OCI-LY1 (cell line): ENCODE results near the gene ADTRP.

ENCODE experiments used
- H2AFZ ChIP-seq: fragments of 200-600 bp; sonication (generic), shearing (Covaris generic); 2 replicates; pipeline ENCODE4 v1.6.0; 2014; ENCODE audit warnings: antibody characterized with exemption, mild to moderate bottlenecking, low read length
- H3F3A ChIP-seq: fragments of 200-600 bp; sonication (generic), shearing (Covaris generic); 2 replicates; pipeline ENCODE4 v1.6.0; 2014; ENCODE audit warnings: mild to moderate bottlenecking, antibody characterized with exemption, low read length, moderate library complexity; ENCODE audit not compliant: insufficient read depth
- H3K27ac ChIP-seq: fragments of 200-600 bp; sonication (generic); 2 replicates; pipeline ENCODE4 v1.5.1; 2014; ENCODE audit warnings: low read length, mixed run types, mild to moderate bottlenecking, low read depth; ENCODE audit not compliant: poor library complexity, severe bottlenecking
- H3K27me3 ChIP-seq: fragments of 200-600 bp; sonication (generic); 2 replicates; pipeline ENCODE4 v1.6.0; 2014; ENCODE audit warnings: antibody characterized with exemption, mild to moderate bottlenecking, low read length, moderate library complexity; ENCODE audit not compliant: insufficient read depth
- H3K36me3 ChIP-seq: fragments of 200-600 bp; sonication (generic); 2 replicates; pipeline ENCODE4 v1.6.1; 2014; ENCODE audit warnings: mild to moderate bottlenecking, antibody characterized with exemption, low read length, moderate library complexity, mixed read lengths; ENCODE audit not compliant: insufficient read depth
- H3K4me1 ChIP-seq: fragments of 200-600 bp; sonication (generic); 2 replicates; pipeline ENCODE4 v1.5.1; 2014; ENCODE audit warnings: mild to moderate bottlenecking, low read length, moderate library complexity; ENCODE audit not compliant: insufficient read depth, severe bottlenecking
- H3K4me2 ChIP-seq: fragments of 200-600 bp; sonication (generic), shearing (Covaris generic); 2 replicates; pipeline ENCODE4 v1.6.1; 2014; ENCODE audit warnings: low read length
- H3K4me3 ChIP-seq: fragments of 200-600 bp; sonication (generic); 2 replicates; pipeline ENCODE4 v1.5.1; 2014; ENCODE audit warnings: low read length, low read depth, mild to moderate bottlenecking, mixed read lengths; ENCODE audit not compliant: poor library complexity, severe bottlenecking
- H3K79me2 ChIP-seq: fragments of 200-600 bp; shearing (Covaris generic); 2 replicates; pipeline ENCODE4 v1.6.1; 2016; ENCODE audit warnings: mixed run types, low read length, mixed read lengths; ENCODE audit not compliant: insufficient read depth
- H3K9ac ChIP-seq: fragments of 200-600 bp; sonication (generic), shearing (Covaris generic); 2 replicates; pipeline ENCODE4 v1.6.1; 2014; ENCODE audit warnings: mild to moderate bottlenecking, low read length, mixed read lengths
- H3K9me2 ChIP-seq: fragments of 200-600 bp; sonication (generic), shearing (Covaris generic); 2 replicates; pipeline ENCODE4 v1.6.1; 2014; ENCODE audit warnings: low read depth, mild to moderate bottlenecking, low read length, mixed read lengths
- H3K9me3 ChIP-seq: fragments of 200-600 bp; shearing (Covaris generic); 2 replicates; pipeline ENCODE4 v1.6.1; 2014; ENCODE audit warnings: low read length, mixed read lengths
- H4K20me1 ChIP-seq: fragments of 200-600 bp; sonication (generic), shearing (Covaris generic); 2 replicates; pipeline ENCODE4 v1.6.0; 2016; ENCODE audit warnings: mild to moderate bottlenecking, low read length; ENCODE audit not compliant: insufficient read depth
- EZH2 ChIP-seq: fragments of 200-600 bp; sonication (generic), shearing (Covaris generic); IDR thresholded peaks from 2 replicates; pipeline ENCODE4 v1.8.0; 2017; ENCODE audit warnings: borderline replicate concordance, mixed run types, mild to moderate bottlenecking, antibody characterized with exemption, low read length, moderate library complexity, mixed read lengths
- TF ChIP-seq, protein P1 (sequence below): fragments of 200-600 bp; sonication (generic), shearing (Covaris generic); IDR thresholded peaks from 2 replicates; pipeline ENCODE4 v1.5.1; 2017; ENCODE audit warnings: mild to moderate bottlenecking, antibody characterized with exemption, low read length, moderate library complexity, mixed read lengths

Gene ADTRP

DNA sequence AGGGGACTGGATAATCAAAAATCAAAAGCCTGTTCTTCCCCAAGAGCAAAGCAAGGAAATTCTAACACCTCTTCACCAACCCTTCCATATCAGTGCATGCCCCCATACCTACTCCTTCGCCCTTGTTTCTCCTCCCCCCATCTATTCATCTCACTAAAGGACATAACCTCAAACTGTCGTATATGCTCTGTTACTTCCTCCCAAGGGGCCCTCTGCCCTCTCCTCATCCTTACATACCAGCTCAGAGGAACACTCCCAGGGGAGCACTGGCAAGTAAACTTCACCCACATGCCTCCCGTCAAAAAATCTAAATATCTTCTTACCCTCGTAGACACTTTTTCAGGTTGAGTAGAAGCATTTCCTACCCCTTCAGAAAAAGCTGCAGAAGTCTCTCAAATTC, 9.4 kb upstream of the ADTRP start:
- Histone ChIP-seq H3K27me3 (no peaks in the 10 kb centered on the region), H2AFZ (no peak overlapping the region), H3K9ac (no peak overlapping the region), H4K20me1 (no peaks in the 10 kb centered on the region), H3K4me3 (no peak overlapping the region), H3K27ac (no peak overlapping the region), H3K4me1 (no peaks in the 10 kb centered on the region), H3K36me3 (no peaks in the 10 kb centered on the region), H3K9me2 (no peaks in the 10 kb centered on the region), H3K9me3 (no peaks in the 10 kb centered on the region), H3K4me2 (no peak overlapping the region), H3K79me2 (no peaks in the 10 kb centered on the region), H3F3A (no peaks in the 10 kb centered on the region)
- TF ChIP-seq, protein P1, sequence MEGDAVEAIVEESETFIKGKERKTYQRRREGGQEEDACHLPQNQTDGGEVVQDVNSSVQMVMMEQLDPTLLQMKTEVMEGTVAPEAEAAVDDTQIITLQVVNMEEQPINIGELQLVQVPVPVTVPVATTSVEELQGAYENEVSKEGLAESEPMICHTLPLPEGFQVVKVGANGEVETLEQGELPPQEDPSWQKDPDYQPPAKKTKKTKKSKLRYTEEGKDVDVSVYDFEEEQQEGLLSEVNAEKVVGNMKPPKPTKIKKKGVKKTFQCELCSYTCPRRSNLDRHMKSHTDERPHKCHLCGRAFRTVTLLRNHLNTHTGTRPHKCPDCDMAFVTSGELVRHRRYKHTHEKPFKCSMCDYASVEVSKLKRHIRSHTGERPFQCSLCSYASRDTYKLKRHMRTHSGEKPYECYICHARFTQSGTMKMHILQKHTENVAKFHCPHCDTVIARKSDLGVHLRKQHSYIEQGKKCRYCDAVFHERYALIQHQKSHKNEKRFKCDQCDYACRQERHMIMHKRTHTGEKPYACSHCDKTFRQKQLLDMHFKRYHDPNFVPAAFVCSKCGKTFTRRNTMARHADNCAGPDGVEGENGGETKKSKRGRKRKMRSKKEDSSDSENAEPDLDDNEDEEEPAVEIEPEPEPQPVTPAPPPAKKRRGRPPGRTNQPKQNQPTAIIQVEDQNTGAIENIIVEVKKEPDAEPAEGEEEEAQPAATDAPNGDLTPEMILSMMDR, result no peak
- TF ChIP-seq EZH2, result no peak

DNA sequence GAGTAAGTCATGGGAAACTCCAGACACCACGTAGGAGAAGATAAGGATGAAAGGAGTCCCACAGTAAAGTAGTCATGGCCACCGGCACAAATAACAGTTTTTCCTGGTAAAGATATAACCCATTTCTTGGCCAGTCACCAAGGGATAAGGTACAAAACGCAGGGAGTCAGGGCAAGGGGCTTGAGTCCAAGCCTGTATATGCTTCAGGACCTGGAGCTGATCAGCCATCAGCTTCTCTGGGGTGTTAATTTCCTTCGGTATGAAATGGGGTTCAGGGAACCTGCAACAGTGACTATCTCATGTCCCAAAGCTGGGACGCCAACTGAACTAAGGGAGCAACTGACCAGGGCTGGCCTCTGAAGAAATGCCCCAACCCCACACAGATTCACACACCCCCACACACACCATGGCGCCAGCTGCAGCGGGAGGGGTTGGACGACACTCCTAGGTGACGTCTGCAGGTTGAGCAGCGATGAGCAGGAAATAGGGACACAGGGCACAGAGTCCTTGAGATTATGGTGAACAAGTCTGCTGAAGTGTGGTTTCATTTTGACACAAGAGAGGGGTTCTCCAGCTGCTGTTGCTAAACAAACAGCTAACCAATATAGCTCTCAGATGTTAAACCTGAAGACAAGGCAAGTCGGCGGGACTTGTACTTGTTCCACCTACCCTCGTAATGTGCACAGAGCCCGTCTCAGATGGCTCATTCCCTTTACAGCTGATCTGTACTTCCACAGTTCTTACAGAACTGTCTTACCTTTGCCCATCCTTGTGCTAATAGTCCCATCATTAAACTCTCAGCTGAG, 7.4 kb upstream of the ADTRP start:
- no peak overlapping the region for H3K4me3 ChIP-seq
- no peaks in the 10 kb centered on the region for H3K36me3 ChIP-seq
- H3K9me3 ChIP-seq, result no peaks in the 10 kb centered on the region
- no peak overlapping the region for H2AFZ ChIP-seq
- H4K20me1 ChIP-seq, result no peaks in the 10 kb centered on the region
- H3K27me3 ChIP-seq, result no peaks in the 10 kb centered on the region
- no peak overlapping the region for H3K9ac ChIP-seq
- H3K9me2 ChIP-seq, result no peaks in the 10 kb centered on the region
- no peaks in the 10 kb centered on the region for H3K79me2 ChIP-seq
- H3K4me2 ChIP-seq, result no peak overlapping the region
- no peak overlapping the region for H3K27ac ChIP-seq
- no peaks in the 10 kb centered on the region for H3F3A ChIP-seq
- TF ChIP-seq, protein P1, result no peak
- no peak for TF ChIP-seq EZH2
- no peaks in the 10 kb centered on the region for H3K4me1 ChIP-seq

DNA sequence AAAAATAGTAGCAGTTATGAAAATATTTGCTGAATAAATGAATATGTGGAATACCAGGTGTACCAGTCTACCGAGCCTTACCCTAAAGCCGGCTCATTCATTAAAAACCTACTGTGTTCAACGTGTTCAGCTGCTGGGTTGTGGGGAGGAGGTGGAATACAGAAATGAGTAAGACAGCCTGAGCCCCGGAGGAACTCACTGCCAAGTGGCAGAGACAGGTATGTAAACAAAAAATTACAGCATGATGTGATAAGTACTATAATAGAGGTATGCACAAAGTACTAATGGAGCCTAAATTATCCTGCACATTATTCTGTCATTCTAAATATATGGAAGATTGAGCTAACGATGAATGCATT, 6.8 kb upstream of the ADTRP start:
- Histone ChIP-seq H3K9me3 (no peaks in the 10 kb centered on the region), H3K79me2 (no peaks in the 10 kb centered on the region), H3F3A (no peaks in the 10 kb centered on the region), H4K20me1 (no peaks in the 10 kb centered on the region), H3K36me3 (no peaks in the 10 kb centered on the region), H3K9me2 (no peaks in the 10 kb centered on the region), H3K4me2 (no peak overlapping the region), H3K4me1 (no peaks in the 10 kb centered on the region), H3K9ac (no peak overlapping the region), H3K27me3 (no peaks in the 10 kb centered on the region), H3K27ac (no peak overlapping the region), H3K4me3 (no peak overlapping the region), H2AFZ (no peak overlapping the region)
- TF ChIP-seq EZH2, result no peak
- TF ChIP-seq, protein P1, result no peak
